HG02610 (cell line): ENCODE results near the gene INSRR.

Experiments
- ATAC-seq: cut with Tn5 transposase; IDR thresholded peaks from one replicate; pipeline ENCODE4 v1.9.1; 2021; ENCODE audit warnings: mild to moderate bottlenecking, moderate library complexity; ENCODE audit not compliant: unreplicated experiment

INSRR gene

DNA sequence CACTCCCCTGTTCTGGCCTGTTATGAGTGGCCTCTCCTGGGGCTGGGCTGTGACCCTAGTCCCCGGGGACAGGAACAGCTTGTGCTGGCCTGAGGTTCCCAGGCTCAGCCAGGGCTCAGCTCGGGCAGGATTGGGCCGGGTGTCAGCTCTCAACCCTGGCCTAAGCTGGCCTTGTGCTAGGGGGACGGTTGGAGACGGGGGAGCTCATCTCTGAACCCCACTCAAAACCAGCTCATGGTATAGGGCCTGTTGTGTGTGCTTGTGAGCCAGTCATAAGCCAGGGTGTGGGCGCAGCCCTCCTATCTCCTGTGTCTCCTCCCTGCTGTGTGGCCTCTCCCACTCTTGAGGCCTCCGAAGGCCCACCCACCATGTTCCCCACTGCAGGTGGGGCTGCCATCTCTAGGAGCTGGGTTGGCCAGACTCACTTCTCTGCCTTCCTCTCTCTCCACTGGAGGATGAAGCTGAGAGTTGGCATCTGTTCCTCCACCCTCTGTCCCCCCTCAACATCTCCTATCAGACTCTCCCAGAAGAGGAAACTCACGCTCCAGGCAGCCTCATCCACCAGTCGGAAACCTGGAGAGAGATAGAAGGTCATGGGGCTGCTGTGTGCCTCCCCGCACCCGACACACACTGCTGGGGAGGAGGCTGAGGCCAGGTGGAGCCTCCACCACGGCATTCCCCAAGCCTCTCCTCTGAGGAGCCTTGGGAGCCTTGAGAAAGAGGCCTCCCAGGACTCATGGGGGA is 36.0 kb upstream of the INSRR start:
- ATAC-seq = no peak

DNA sequence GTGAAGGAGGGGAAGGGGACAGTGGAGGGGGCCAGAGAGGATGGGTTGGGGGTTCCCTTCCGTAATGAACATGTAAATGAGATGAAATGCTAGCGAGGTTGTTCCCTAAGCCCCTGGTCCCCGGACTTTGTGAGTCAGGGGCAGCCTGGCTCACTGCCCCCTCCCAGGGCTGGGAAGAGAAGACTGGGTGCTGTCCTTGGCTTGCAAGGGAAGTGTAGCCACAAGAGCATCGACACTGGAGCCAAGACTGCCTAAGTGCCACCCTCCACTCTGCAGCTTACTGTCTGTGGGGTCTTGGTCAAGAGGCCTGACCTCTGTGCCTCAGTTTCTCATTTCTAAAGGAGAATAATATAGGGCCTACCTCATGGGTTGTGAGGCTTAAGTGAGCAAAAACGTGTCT is 35.1 kb upstream of the INSRR start:
- no peak for ATAC-seq

- no peak for ATAC-seq
These were observed 34.4 kb upstream of the INSRR start, which contains the start of gene PEAR1 for GRCh38 chr1:156893048-156893953. Gene PEAR1, plus strand, starts transcription at chr1:156893718. Its CDS starts 10,209 bp downstream, at chr1:156903927.

DNA sequence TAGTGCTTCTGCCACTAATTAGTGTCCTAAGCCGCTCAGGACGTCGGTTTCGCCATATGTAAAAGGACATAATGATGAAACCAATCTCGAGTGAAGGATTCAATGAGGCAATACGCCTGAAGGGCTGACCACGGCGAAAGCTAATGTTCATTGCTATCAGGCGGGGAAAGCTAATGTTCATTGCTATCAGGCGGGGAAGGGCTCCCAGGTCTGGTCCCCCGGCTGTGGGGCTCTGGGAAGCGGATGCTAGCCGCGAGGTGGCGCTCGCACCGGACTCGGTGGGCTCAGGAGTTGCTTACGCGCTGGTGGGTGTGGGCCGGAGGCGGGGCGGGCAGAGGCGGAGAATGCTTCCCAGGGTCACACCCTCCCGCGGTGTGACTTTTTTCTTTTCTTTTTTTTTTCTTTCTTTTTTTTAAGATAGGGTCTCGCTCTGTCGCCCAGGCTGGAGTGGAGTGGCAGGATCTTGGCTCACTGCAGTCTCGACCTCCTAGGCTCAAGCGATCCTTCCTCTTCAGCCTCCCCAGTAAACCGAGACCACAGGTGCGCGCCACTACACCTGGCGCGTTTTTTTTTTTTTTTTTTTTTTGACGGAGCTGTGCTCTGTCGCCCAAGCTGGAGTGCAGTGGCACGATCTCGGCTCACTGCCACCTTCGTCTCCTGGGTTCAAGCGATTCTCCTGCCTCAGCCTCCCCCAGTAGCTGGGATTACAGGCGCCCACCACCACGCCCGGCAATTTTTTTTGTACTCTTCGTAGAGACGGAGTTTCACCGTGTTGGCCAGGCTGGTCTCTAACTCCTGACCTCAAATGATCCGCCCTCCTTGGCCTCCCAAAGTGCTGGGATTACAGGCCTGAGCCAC is 33.5 kb upstream of the INSRR start:
- peak; percentile 69 for ATAC-seq

DNA sequence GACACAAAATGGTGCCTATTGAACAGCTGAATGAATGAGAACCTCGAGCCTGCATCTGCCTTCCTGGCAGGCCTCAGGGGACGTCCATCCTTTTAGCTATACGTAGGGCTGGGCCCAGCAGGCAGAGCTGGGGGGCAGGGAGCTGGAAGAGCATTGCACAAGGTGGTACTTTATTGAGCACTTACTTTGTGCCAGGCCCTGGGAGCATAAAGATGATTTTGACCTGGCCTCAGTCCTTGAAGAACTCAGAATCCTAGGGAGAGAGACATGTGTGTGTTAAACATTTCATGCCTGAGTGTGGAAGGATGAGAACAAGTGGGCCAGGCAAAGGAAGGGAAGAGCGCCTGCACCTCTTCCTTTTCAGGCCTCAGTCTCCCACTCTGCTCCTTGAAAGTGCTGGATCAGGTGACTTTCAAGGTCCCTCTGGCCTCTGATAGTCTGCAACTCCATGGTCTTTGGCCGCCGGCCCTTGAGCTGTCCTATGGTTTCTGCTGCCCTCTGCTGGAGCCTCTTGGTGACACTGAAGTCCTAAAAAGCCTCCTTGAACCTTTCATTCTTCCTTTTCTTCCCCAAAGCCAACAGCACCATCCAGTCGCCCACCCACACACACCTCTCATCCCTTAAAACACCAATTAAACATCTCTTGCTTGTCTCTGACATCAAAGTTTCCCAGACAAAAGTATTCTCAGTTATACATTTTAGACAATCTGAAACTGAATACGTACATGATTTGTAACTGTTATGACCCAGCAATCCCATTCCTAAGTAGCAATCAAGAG is 31.1 kb upstream of the INSRR start:
- no peak for ATAC-seq

DNA sequence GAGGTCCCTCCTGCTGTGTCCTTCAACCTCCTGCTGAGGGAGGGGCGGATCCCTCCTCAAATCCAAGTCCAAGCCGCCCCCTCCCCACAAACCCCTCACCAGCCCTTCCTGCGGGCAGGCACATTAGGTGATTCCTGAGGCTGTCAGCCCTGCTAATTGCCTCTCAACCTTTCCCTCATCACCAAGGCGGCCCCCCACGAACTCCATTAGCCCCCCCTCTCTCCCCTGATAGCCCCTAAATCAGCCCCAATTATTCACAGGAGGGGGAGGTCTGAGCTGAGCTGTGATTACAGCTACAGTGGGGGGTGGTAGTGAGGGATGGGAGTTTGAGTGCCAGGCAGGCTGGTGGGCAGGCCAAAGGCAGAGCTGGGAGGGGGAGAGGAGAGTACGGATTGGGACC is 28.8 kb upstream of the INSRR start:
- no peak for ATAC-seq

- ATAC-seq = no peak
These were observed 28.4 kb upstream of the INSRR start for GRCh38 chr1:156887317-156887716.

DNA sequence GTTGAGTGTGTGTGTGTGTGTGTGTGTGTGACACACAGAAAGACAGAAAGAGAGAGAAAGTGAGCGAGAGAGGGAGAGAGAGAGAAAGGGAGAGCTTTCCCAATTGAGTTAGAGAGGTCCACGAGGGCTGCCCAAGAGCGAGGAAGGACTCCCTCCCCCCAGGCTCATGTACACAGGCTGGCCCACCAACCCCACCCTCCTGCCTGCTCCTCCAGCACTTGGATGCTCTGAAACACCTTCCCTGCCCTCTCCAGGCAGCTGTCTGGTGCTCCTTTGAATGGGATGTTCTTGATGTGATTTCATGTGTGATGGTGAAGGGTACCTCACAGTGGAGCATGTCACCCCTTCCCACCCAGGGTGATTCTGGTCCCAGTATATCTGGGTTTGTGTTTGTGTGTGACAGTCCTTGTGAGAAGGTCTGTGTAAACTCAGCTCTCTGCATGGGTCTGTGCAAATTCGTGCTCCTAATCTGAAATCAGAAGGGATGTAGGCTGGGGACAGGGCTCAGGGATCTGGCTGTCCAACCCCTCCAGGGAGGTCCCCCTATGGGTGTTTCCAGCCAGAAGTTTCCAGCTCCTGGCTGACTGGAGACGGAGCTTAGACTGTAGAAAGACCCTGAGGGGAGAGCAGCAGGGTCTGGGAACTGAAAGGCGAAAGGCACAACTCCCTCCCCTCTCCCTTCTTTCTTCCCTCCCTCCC is 27.8 kb upstream of the INSRR start:
- no peak for ATAC-seq

GRCh38 chr1:156885880-156886355 is 27.0 kb upstream of the INSRR start:
- no peak for ATAC-seq

DNA sequence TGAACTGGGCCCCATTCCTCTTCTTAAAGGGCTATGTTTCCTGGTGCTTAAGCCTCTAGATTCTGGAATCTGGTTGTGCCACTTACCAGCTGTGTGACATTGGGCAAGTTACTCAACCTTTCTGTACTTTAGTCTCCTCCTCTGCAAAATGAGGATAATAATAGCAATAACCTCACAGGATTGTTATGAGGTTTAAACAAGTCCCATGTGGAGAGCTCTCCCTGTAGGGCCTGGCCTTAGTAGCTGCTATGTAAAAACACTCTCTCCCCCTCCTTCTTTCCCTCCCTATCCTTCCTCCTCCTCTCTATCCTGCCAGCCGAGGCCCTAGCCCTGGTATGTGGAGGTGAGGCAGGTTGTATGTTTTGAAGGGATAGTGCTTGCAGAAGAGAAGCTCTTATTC is 26.4 kb upstream of the INSRR start:
- ATAC-seq = no peak

- no peak for ATAC-seq
These were observed 25.8 kb upstream of the INSRR start for GRCh38 chr1:156884560-156885184.

- no peak for ATAC-seq
These were observed 25.0 kb upstream of the INSRR start for GRCh38 chr1:156883919-156884318.

DNA sequence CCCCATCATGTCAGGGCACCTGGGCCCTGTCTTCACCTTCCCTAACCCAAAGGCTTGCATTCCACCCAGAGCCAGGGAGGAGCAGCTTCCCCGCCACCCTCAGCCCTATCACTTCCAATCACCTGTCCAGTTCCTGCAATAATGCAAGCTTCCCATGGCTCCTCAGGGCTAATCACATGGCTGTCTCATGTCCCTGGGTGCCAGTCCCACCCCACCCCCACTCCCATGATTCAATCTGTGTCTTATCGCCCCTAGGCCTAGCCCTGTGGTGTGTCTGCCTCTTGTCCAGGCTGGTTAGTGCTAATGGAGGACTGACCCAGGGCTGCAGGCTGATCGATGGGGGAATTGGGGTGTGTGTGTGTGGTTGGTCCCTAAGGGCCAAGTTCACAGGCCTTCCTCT is 23.6 kb upstream of the INSRR start:
- no peak for ATAC-seq

GRCh38 chr1:156881663-156882062 is 22.7 kb upstream of the INSRR start:
- ATAC-seq = no peak

GRCh38 chr1:156881101-156881500 is 22.2 kb upstream of the INSRR start:
- ATAC-seq = no peak

DNA sequence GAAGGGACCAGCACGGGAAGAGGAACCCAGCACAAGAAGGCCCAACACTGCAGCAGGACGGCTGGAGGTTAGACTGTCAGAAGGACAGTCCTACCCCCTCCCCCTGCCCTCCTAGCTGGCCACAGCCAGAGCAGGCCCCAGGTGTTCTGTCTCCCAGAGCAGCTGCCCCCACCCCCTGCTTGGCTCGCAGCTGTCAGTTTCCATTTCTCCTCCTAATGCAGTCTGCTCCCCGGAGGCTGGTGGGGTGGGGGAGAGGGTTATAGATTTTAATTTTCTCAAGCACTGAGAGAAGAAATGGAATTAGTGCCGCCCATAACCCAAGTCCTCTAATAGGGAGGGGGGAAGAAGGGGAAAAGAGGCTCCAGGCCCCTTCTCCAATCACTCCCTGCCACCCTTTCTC is 21.6 kb upstream of the INSRR start:
- ATAC-seq = no peak

GRCh38 chr1:156879876-156880275 is 21.0 kb upstream of the INSRR start:
- no peak for ATAC-seq

DNA sequence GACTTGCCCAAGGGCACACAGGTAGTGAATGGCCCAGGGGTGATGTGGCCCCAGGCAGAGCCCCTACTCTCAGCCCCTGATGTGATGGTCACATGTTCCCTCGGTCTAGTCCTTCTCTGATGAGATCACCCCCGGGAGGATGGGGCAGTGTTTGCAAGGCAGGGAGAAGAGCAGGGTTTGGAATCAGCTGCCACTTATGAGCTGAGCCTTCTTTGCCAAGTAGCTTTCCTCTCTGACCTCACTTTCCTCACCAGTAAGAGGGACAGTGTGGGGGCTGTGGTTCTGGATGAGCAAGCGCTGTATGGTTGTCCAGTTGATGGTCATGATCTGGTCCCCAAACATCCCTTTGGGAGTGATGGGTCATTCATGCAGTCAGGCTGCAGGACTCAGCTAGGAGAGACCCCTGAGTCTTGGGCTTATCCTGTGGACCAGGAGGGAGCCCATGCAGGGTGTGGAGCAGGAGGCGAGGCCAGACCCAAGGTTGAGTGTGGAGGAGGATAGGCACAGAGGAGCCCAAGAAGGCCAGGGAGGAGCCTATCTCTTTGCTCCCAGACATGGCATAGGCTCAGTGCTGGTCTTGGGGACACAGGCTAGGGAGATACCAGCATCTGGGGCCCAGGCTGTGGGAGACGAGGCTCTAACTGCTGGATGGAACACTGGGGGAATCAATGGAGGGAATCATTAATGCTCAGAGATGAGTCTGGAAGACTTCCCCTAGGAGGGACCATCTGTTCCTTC is 18.7 kb upstream of the INSRR start:
- no peak for ATAC-seq
